ENCODE data around the gene TNFSF12. TPM values are rescaled to one million over a fixed set of nuclear protein-coding genes. Genes with fewer than 3 reads are reported as not detected.

TNFSF12 gene
- total RNA-seq, 1 experiment from 2014 or later, result 7.1 TPM

GRCh38 chr17:7572588-7573323 is 23.9 kb downstream of the TNFSF12 start:
- peaks cover 21% of the 10 kb centered on the region; the same call in 1 of the 2 replicates for H3K79me2 ChIP-seq (ENCODE audit: insufficient read depth, low read length)
- H4K20me1 ChIP-seq (ENCODE audit: control insufficient read depth, insufficient read depth, insufficient read length), result no peaks in the 10 kb centered on the region
- H3K36me3 Mint-ChIP-seq (ENCODE audit: insufficient read depth in 1 of 3, low read depth in 3 of 3), result peaks cover 65 to 89% (median 80%) of the 10 kb centered on the region in 3 experiments

More at GRCh38 chr17:7572588-7573323, 23.9 kb downstream of the TNFSF12 start:
- Histone ChIP-seq H3K9me3 (ENCODE audit: control insufficient read depth, low read depth, low read length) (no peaks in the 10 kb centered on the region), H4K8ac (replicated peaks; ENCODE audit: insufficient read length, low read depth, low read length) (no peak overlapping the region), H3K18ac (ENCODE audit: insufficient read length, low read depth, low read length) (peak overlapping the region; percentile 90), H3K27me3 (ENCODE audit: insufficient read depth, low read length) (no peaks in the 10 kb centered on the region), H3K4me2 (ENCODE audit: insufficient read depth, insufficient read length, low read length) (peak overlapping the region; percentile 88), H2BK12ac (ENCODE audit: insufficient read length, low read depth, low read length) (no peak overlapping the region), H3K27ac (ENCODE audit: insufficient read length, low read depth, low read length) (peak overlapping the region; percentile 31), H3K23me2 (ENCODE audit: insufficient read length, low read depth, low read length, poor library complexity, severe bottlenecking) (peaks cover 5% of the 10 kb centered on the region), H2BK20ac (ENCODE audit: low read depth, low read length, poor library complexity, severe bottlenecking) (no peak overlapping the region), H3K79me1 (ENCODE audit: insufficient read depth, low read depth, low read length, poor library complexity, severe bottlenecking) (peaks cover 2% of the 10 kb centered on the region), H2BK15ac (ENCODE audit: low read depth, low read length) (no peak overlapping the region), H2BK120ac (ENCODE audit: low read depth, low read length, poor library complexity, severe bottlenecking) (peak overlapping the region; percentile 61), H2BK5ac (ENCODE audit: insufficient read length, low read length) (peak overlapping the region; percentile 10), H2AFZ (ENCODE audit: low read length) (no peak overlapping the region), H3K4me1 (ENCODE audit: insufficient read depth, low read length) (peaks cover 4% of the 10 kb centered on the region; the same call in 1 of the 2 replicates), H4K5ac (ENCODE audit: insufficient read length, low read depth, low read length) (no peak overlapping the region), H3K56ac (ENCODE audit: insufficient read length, low read depth, low read length) (no peak overlapping the region), H2AK5ac (ENCODE audit: insufficient read length, low read length) (no peak overlapping the region), H3K9ac (ENCODE audit: extremely low read depth, insufficient read length, low read length) (peak overlapping the region; percentile 96), H4K91ac (ENCODE audit: insufficient read length, low read depth, low read length) (peak overlapping the region; percentile 60), H3K4ac (ENCODE audit: low read depth, low read length) (peak overlapping the region; percentile 64; the same call in 1 of the 2 replicates), H3T11ph (ENCODE audit: low read length) (no peak overlapping the region), H3K23ac (ENCODE audit: insufficient read length, low read depth, low read length) (no peak overlapping the region), H3K14ac (ENCODE audit: insufficient read depth, low read length) (peak overlapping the region; percentile 96)
- Mint-ChIP-seq H3K4me3 (peak overlapping the region; percentile 98), H3K27me3 (ENCODE audit: low read depth) (peaks cover 10% of the 10 kb centered on the region), H3K27ac (peak overlapping the region; percentile 98 to 100 (median 99)), H3K9me3 (peaks cover 3 to 7% of the 10 kb centered on the region in 2 experiments; a peak in 3 of 5 replicates), H3K4me1 (peaks cover 35% of the 10 kb centered on the region in 2 experiments)
- TF ChIP-seq CTCF (conservative IDR thresholded peaks at IDR 0.05), result no peak
- DNase-seq, result peak; percentile 100
- whole genome bisulfite sequencing (ENCODE audit: extremely low coverage, insufficient read length, low lambda C conversion rate), result no CpG with 5 or more reads among the region's 73 CpGs

Data from H9 (cell line).